Measurements from ENCODE around the gene USH1C. TPM values are rescaled to one million over a fixed set of nuclear protein-coding genes. Genes with fewer than 3 reads are reported as not detected.

USH1C gene
- total RNA-seq, 2 experiments from 2014 or later: not detected

GRCh38 chr11:17563961-17564686 lies 19.9 kb upstream of the USH1C start:
- ATAC-seq: no peak
- CTCF ChIA-PET: interaction anchor here (1.3 to 1.9 kb wide), 2 partner anchors 11 to 35 kb away, joined by 4 to 8 read pairs; no protein-coding TSS in a partner anchor
- Mint-ChIP-seq H3K9me3 (ENCODE audit: insufficient read depth) (no peaks in the 10 kb centered on the region), H3K4me3 (no peak overlapping the region), H3K36me3 (ENCODE audit: low read depth) (no peaks in the 10 kb centered on the region), H3K27me3 (ENCODE audit: low read depth) (no peaks in the 10 kb centered on the region), H3K4me1 (ENCODE audit: low read depth) (peaks cover 10% of the 10 kb centered on the region), H3K27ac (no peak overlapping the region)
- no peak for DNase-seq
- POLR2A ChIA-PET: no interaction called here

- POLR2A ChIA-PET: no interaction called here
- no peak for DNase-seq
- ATAC-seq: no peak
- Mint-ChIP-seq H3K4me1 (ENCODE audit: low read depth) (peaks cover under 1% of the 10 kb centered on the region), H3K27me3 (ENCODE audit: low read depth) (peaks cover 3% of the 10 kb centered on the region), H3K4me3 (no peak overlapping the region), H3K9me3 (ENCODE audit: insufficient read depth) (no peaks in the 10 kb centered on the region), H3K27ac (no peak overlapping the region), H3K36me3 (ENCODE audit: low read depth) (no peaks in the 10 kb centered on the region)
- CTCF ChIA-PET: interaction anchor here (1.3 kb wide), 1 partner anchor 12 kb away, joined by 4 read pairs; no protein-coding TSS in a partner anchor
These were observed 19.0 kb upstream of the USH1C start for GRCh38 chr11:17563231-17563646.

GRCh38 chr11:17561526-17561925 lies 17.3 kb upstream of the USH1C start:
- POLR2A ChIA-PET: no interaction called here
- Mint-ChIP-seq H3K9me3 (ENCODE audit: insufficient read depth) (no peaks in the 10 kb centered on the region), H3K36me3 (ENCODE audit: low read depth) (no peaks in the 10 kb centered on the region), H3K4me3 (no peak overlapping the region), H3K27ac (no peak overlapping the region), H3K4me1 (ENCODE audit: low read depth) (no peaks in the 10 kb centered on the region), H3K27me3 (ENCODE audit: low read depth) (peaks cover 3% of the 10 kb centered on the region)
- ATAC-seq (no peak), DNase-seq (no peak)
- CTCF ChIA-PET: no interaction called here

GRCh38 chr11:17561111-17561415 lies 16.8 kb upstream of the USH1C start:
- Mint-ChIP-seq H3K36me3 (ENCODE audit: low read depth) (no peaks in the 10 kb centered on the region), H3K4me1 (ENCODE audit: low read depth) (no peaks in the 10 kb centered on the region), H3K27me3 (ENCODE audit: low read depth) (peaks cover 5% of the 10 kb centered on the region), H3K9me3 (ENCODE audit: insufficient read depth) (no peaks in the 10 kb centered on the region), H3K27ac (no peak overlapping the region), H3K4me3 (no peak overlapping the region)
- DNase-seq: no peak
- CTCF ChIA-PET: interaction anchor here (1.0 kb wide), 1 partner anchor 38 kb away, joined by 5 read pairs; no protein-coding TSS in a partner anchor
- POLR2A ChIA-PET: no interaction called here
- ATAC-seq: no peak

DNA sequence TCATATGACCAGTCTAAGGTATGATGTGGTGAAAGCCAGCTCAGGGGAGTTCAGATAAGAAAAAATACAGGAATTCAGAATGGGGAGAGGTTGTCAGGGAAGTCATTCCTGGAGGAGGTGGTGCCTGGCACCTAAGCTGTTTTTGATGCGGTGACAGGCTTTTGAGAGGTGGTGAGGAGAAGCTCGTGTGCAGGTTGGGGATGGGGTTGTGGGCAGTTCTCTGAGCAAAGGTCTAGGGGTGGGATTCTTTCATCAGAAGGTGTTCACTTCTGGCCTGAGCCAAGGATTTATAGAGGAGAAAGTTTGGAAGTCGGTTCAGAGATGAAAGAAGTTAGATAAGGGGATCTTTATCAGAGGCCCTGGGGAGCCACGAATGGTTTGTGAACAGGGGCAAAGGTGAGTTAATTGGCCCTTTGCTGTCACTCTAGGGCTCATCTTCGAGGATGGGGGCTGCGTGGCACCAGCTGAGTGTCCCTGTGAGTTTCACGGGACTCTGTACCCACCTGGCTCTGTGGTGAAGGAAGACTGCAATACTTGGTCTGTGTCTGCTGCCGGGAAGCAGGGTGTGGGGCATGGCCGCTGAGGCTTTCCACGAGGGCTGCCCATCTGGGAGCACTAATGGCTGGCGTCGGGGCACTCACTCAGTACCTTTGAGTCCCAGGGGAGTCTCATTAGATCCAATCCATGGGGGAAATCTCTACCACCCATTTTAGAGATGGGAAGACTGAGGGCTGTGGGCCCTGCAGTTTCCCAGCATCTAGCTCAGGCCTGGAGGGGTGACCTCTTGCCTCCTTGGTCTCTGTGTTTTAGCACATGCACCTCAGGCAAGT lies 16.3 kb upstream of the USH1C start:
- ATAC-seq (no peak), DNase-seq (no peak)
- Mint-ChIP-seq H3K36me3 (ENCODE audit: low read depth) (no peaks in the 10 kb centered on the region), H3K4me3 (no peak overlapping the region), H3K27me3 (ENCODE audit: low read depth) (peaks cover 5% of the 10 kb centered on the region), H3K27ac (no peak overlapping the region), H3K9me3 (ENCODE audit: insufficient read depth) (no peaks in the 10 kb centered on the region), H3K4me1 (ENCODE audit: low read depth) (no peaks in the 10 kb centered on the region)
- ChIA-PET CTCF (interaction anchor here (1.0 kb wide), 1 partner anchor 38 kb away, joined by 5 read pairs; no protein-coding TSS in a partner anchor), POLR2A (no interaction called here)

DNA sequence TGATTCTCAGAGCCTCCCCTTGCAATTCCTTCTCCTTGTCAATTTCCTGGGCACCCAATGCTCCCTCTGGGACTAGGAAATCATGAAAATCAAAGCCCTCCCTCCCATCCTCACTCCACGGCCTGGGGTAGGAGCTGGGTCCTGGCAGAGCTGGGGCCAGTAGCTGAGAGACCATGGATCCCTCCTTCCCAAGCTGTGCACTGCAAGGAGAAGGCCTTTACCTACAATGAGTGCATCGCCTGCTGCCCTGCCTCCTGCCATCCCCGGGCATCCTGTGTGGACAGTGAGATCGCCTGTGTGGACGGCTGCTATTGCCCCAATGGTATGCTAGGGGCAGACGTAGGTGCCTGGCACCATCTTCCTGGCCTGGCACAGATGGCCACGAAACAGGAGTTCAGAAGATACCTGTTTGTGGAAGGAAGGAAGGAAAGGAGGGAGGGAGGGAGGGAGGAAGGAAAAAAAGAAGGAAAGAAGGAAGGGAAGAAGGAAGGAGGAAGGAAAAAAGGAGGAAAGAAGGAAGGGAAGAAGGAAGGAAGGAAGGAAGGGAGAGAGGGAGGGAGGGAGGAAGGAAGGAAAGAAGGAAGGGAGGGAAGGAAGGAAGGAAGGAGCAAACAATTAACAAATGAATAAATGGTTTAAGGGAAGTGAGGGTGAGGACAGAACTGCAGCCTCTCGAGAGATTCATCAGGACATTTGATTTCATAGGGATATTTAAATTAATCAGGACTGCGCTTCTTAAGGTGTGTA lies 15.3 kb upstream of the USH1C start:
- no peaks in the 10 kb centered on the region for H3K9me3 Mint-ChIP-seq (ENCODE audit: insufficient read depth)
- POLR2A ChIA-PET: interaction anchor here (1.2 kb wide), 1 partner anchor 17 kb away, joined by 4 read pairs; no protein-coding TSS in a partner anchor
- no peak overlapping the region for H3K27ac Mint-ChIP-seq
- peaks cover 9% of the 10 kb centered on the region for H3K27me3 Mint-ChIP-seq (ENCODE audit: low read depth)
- no peaks in the 10 kb centered on the region for H3K4me1 Mint-ChIP-seq (ENCODE audit: low read depth)
- ATAC-seq: no peak
- H3K36me3 Mint-ChIP-seq (ENCODE audit: low read depth): no peaks in the 10 kb centered on the region
- no peak for DNase-seq
- CTCF ChIA-PET: no interaction called here
- no peak overlapping the region for H3K4me3 Mint-ChIP-seq

DNA sequence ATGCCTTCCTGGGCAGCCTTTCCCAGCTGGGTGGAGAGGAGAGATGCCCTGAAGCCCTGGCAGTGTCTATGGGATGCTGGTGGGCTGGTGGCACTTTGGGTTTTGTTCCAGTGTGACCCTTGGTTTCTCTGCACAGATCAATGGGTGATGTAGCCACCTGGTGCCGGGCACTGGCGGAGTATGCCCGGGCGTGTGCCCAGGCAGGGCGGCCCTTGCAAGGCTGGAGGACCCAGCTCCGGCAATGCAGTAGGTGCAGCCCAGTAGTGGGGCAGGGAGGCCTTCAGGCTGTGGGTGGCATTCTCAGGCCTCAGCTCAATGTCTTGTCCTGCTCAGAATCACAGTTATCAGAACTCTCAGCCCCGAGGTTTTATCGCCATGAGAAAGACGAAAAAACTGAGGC lies 14.7 kb upstream of the USH1C start:
- no peak for ATAC-seq
- POLR2A ChIA-PET: interaction anchor here (1.2 kb wide), 1 partner anchor 16 kb away, joined by 4 read pairs; no protein-coding TSS in a partner anchor
- Mint-ChIP-seq H3K36me3 (ENCODE audit: low read depth) (no peaks in the 10 kb centered on the region), H3K27ac (no peak overlapping the region), H3K9me3 (ENCODE audit: insufficient read depth) (no peaks in the 10 kb centered on the region), H3K4me3 (no peak overlapping the region), H3K27me3 (ENCODE audit: low read depth) (peaks cover 9% of the 10 kb centered on the region), H3K4me1 (ENCODE audit: low read depth) (no peaks in the 10 kb centered on the region)
- no peak for DNase-seq
- CTCF ChIA-PET: no interaction called here

GRCh38 chr11:17558025-17558780 lies 14.0 kb upstream of the USH1C start:
- peaks cover 11% of the 10 kb centered on the region for H3K27me3 Mint-ChIP-seq (ENCODE audit: low read depth)
- H3K4me1 Mint-ChIP-seq (ENCODE audit: low read depth): no peaks in the 10 kb centered on the region
- POLR2A ChIA-PET: no interaction called here
- no peaks in the 10 kb centered on the region for H3K36me3 Mint-ChIP-seq (ENCODE audit: low read depth)
- ATAC-seq (no peak), DNase-seq (no peak)
- CTCF ChIA-PET: interaction anchor here (0.9 kb wide), 1 partner anchor 15 kb away, joined by 3 read pairs; no protein-coding TSS in a partner anchor
- H3K4me3 Mint-ChIP-seq: no peak overlapping the region
- H3K27ac Mint-ChIP-seq: no peak overlapping the region
- no peaks in the 10 kb centered on the region for H3K9me3 Mint-ChIP-seq (ENCODE audit: insufficient read depth)

GRCh38 chr11:17556999-17557398 lies 12.8 kb upstream of the USH1C start:
- Mint-ChIP-seq H3K36me3 (ENCODE audit: low read depth) (no peaks in the 10 kb centered on the region), H3K4me3 (no peak overlapping the region), H3K4me1 (ENCODE audit: low read depth) (no peaks in the 10 kb centered on the region), H3K27ac (no peak overlapping the region), H3K27me3 (ENCODE audit: low read depth) (peaks cover 11% of the 10 kb centered on the region), H3K9me3 (ENCODE audit: insufficient read depth) (no peaks in the 10 kb centered on the region)
- POLR2A ChIA-PET: no interaction called here
- ATAC-seq (no peak), DNase-seq (no peak)
- CTCF ChIA-PET: no interaction called here

GRCh38 chr11:17554487-17554886 lies 10.3 kb upstream of the USH1C start:
- no peak for DNase-seq
- H3K27me3 Mint-ChIP-seq (ENCODE audit: low read depth): peaks cover 11% of the 10 kb centered on the region
- POLR2A ChIA-PET: no interaction called here
- CTCF ChIA-PET: no interaction called here
- H3K36me3 Mint-ChIP-seq (ENCODE audit: low read depth): no peaks in the 10 kb centered on the region
- peaks cover 21% of the 10 kb centered on the region for H3K4me1 Mint-ChIP-seq (ENCODE audit: low read depth)
- no peak for ATAC-seq
- no peak overlapping the region for H3K4me3 Mint-ChIP-seq
- H3K27ac Mint-ChIP-seq: no peak overlapping the region
- no peaks in the 10 kb centered on the region for H3K9me3 Mint-ChIP-seq (ENCODE audit: insufficient read depth)

DNA sequence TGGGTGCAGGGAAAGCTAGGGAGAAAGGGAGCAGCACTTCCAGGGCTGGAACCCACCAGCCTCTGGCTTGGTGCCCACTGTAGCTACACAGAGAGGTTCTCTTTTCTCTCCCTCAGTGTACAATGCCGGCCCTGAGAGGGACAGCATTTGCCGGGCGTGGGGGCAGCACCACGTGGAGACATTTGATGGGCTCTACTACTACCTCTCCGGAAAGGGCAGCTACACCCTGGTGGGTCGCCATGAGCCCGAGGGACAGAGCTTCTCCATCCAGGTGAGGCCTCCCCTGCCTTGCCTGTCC lies 9.0 kb upstream of the USH1C start:
- ChIA-PET POLR2A (no interaction called here), CTCF (no interaction called here)
- no peak overlapping the region for H3K4me3 Mint-ChIP-seq
- ATAC-seq: no peak
- no peaks in the 10 kb centered on the region for H3K36me3 Mint-ChIP-seq (ENCODE audit: low read depth)
- DNase-seq: no peak
- H3K27me3 Mint-ChIP-seq (ENCODE audit: low read depth): peaks cover 11% of the 10 kb centered on the region
- H3K4me1 Mint-ChIP-seq (ENCODE audit: low read depth): peaks cover 24% of the 10 kb centered on the region
- no peaks in the 10 kb centered on the region for H3K9me3 Mint-ChIP-seq (ENCODE audit: insufficient read depth)
- H3K27ac Mint-ChIP-seq: no peak overlapping the region

Data from activated CD8-positive, alpha-beta T cell treated with anti-CD3 and anti-CD28 coated beads, Interleukin-2, amount 10 ng/mL, durations not matched to agents 7 days and 5 days (primary cell).